Measurements from ENCODE around the gene KIF11.

Gene KIF11

DNA sequence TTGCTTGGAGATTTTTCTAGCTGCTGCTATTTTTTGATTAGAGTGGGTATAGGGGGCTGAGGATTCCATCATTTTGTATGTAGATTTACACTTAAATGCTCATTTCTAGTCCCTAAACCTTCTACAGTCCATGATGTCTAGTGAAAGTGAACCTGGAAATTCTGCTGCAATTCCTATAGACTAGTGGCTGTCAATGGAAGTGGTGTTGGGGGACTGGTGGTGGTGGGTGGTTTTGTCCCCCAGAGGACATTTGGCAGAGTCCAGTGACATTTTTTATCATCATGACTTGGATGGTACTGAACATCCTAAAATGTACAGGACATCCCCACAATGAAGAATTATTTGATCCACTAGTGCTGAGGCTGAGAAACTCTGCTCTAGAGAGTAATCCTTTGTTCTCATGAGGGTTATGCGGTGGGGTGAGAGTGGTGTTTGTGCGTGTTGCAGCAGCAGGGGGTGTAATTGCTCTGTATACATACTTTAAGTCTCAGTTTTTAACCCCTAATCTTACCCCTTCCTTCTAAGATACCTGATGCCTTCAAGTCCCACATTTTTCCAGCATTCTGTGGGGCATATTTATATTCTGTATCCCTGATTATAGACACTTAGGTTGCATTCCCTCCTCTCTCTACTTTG lies 35.0 kb downstream of the KIF11 start:
- Histone ChIP-seq H3K9me3 (replicated peaks; ENCODE audit: insufficient read depth, low read length) (no peaks in the 10 kb centered on the region), H4K20me1 (ENCODE audit: insufficient read depth, low read length) (no peaks in the 10 kb centered on the region), H3K4me3 (ENCODE audit: low read length) (no peak overlapping the region), H3K4me1 (ENCODE audit: low read length) (no peaks in the 10 kb centered on the region), H3K79me2 (ENCODE audit: low read length) (peaks cover 27% of the 10 kb centered on the region), H3K27ac (ENCODE audit: low read length) (no peak overlapping the region), H3K36me3 (replicated peaks; ENCODE audit: insufficient read depth, low read length) (peaks cover 14% of the 10 kb centered on the region), H3K4me2 (ENCODE audit: low read depth, low read length) (no peak overlapping the region), H2AFZ (ENCODE audit: low read length) (no peak overlapping the region), H3K9ac (ENCODE audit: low read length) (no peak overlapping the region), H3K9me2 (replicated peaks; ENCODE audit: insufficient read depth, low read length) (no peaks in the 10 kb centered on the region), H3K27me3 (replicated peaks; ENCODE audit: insufficient read depth, low read length) (no peaks in the 10 kb centered on the region), H3F3A (ENCODE audit: insufficient read depth, low read length) (0 out of 2 replicates have a peak, but pooled peaks cover 3% of the 10 kb centered on the region)
- no peak for TF ChIP-seq EZH2 (optimal IDR thresholded peaks at IDR 0.05; ENCODE audit: low read depth, low read length)
- no peak for TF ChIP-seq EZH2phosphoT487 (IDR thresholded peaks at IDR 0.05; ENCODE audit: low read length)
- TF ChIP-seq CTCF (IDR thresholded peaks at IDR 0.05; ENCODE audit: low read length), result no peak
- no peak for DNase-seq

- Histone ChIP-seq H3K9me2 (replicated peaks; ENCODE audit: insufficient read depth, low read length) (no peaks in the 10 kb centered on the region), H3K9me3 (replicated peaks; ENCODE audit: insufficient read depth, low read length) (no peaks in the 10 kb centered on the region), H3K4me2 (ENCODE audit: low read depth, low read length) (no peak overlapping the region), H3K4me3 (ENCODE audit: low read length) (no peak overlapping the region), H2AFZ (ENCODE audit: low read length) (no peak overlapping the region), H3K27ac (ENCODE audit: low read length) (no peak overlapping the region), H3K27me3 (replicated peaks; ENCODE audit: insufficient read depth, low read length) (no peaks in the 10 kb centered on the region), H3K4me1 (ENCODE audit: low read length) (no peaks in the 10 kb centered on the region), H3K9ac (ENCODE audit: low read length) (no peak overlapping the region), H3K79me2 (ENCODE audit: low read length) (peaks cover 22% of the 10 kb centered on the region), H3F3A (ENCODE audit: insufficient read depth, low read length) (0 out of 2 replicates have a peak, but pooled peaks cover 3% of the 10 kb centered on the region), H3K36me3 (replicated peaks; ENCODE audit: insufficient read depth, low read length) (peaks cover 15% of the 10 kb centered on the region), H4K20me1 (ENCODE audit: insufficient read depth, low read length) (no peaks in the 10 kb centered on the region)
- DNase-seq, result no peak
- TF ChIP-seq EZH2phosphoT487 (IDR thresholded peaks at IDR 0.05; ENCODE audit: low read length) (no peak), CTCF (IDR thresholded peaks at IDR 0.05; ENCODE audit: low read length) (no peak), EZH2 (optimal IDR thresholded peaks at IDR 0.05; ENCODE audit: low read depth, low read length) (no peak)
These were observed 37.0 kb downstream of the KIF11 start for GRCh38 chr10:92629945-92630344.

DNA sequence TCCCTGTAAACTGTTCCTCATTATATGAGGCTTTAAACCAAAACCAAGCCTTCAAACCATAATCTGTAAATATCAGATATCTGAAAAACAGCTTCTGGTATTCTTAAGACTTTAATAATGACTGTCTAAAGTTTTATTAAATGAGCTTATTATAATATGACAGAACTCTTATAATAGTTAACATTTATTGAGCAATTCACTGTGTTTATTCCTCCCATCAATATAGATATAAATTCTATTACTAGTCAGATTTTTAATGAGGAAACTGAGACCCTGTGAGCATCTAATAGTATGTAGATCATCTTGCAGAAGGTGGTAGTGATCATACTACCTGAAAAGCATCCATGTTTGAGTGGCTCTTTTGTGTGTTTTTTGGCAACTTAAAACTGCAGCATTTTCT lies 45.1 kb downstream of the KIF11 start:
- no peaks in the 10 kb centered on the region for H3K4me1 ChIP-seq (ENCODE audit: low read length)
- H3K9me3 ChIP-seq (replicated peaks; ENCODE audit: insufficient read depth, low read length), result no peaks in the 10 kb centered on the region
- no peak overlapping the region for H2AFZ ChIP-seq (ENCODE audit: low read length)
- peaks cover 11% of the 10 kb centered on the region; the same call in 1 of the 2 replicates for H3K79me2 ChIP-seq (ENCODE audit: low read length)
- peaks cover 3% of the 10 kb centered on the region; the same call in 1 of the 2 replicates for H3F3A ChIP-seq (ENCODE audit: insufficient read depth, low read length)
- H3K4me3 ChIP-seq (ENCODE audit: low read length), result no peak overlapping the region
- DNase-seq, result no peak
- no peak overlapping the region for H3K27ac ChIP-seq (ENCODE audit: low read length)
- no peaks in the 10 kb centered on the region for H3K9me2 ChIP-seq (replicated peaks; ENCODE audit: insufficient read depth, low read length)
- no peak overlapping the region for H3K4me2 ChIP-seq (ENCODE audit: low read depth, low read length)
- H3K27me3 ChIP-seq (replicated peaks; ENCODE audit: insufficient read depth, low read length), result no peaks in the 10 kb centered on the region
- TF ChIP-seq EZH2 (optimal IDR thresholded peaks at IDR 0.05; ENCODE audit: low read depth, low read length) (no peak), CTCF (IDR thresholded peaks at IDR 0.05; ENCODE audit: low read length) (no peak), EZH2phosphoT487 (IDR thresholded peaks at IDR 0.05; ENCODE audit: low read length) (no peak)
- H3K36me3 ChIP-seq (replicated peaks; ENCODE audit: insufficient read depth, low read length), result peaks cover 17% of the 10 kb centered on the region
- no peaks in the 10 kb centered on the region for H4K20me1 ChIP-seq (ENCODE audit: insufficient read depth, low read length)
- no peak overlapping the region for H3K9ac ChIP-seq (ENCODE audit: low read length)
